ENCODE data around the gene STK17A. TPM values are rescaled to one million over a fixed set of nuclear protein-coding genes. Genes with fewer than 3 reads are reported as not detected.

Gene STK17A
- total RNA-seq, 1 donor from 2014 or later: 47.4 TPM

DNA sequence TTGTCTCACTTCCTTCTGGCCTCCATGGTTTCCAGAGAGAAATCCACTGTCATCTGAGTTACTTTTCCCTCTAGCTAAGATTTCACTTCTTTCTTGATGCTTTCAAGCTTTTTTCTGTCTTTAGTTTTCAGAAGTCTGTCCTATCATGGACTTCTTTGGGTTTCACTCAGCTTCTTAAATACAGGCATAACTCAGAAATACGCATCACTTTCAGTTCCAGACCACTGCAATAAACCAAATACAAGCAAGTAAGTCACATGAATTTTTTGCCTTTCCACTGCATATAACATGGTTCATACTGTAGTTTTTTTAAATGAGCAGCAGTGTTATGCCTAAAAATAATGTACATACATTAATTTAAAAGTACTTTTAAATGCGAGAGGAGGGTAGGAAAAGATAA lies 48.7 kb downstream of the STK17A start:
- intact Hi-C loops (cut with micrococcal nuclease): no loop called here

DNA sequence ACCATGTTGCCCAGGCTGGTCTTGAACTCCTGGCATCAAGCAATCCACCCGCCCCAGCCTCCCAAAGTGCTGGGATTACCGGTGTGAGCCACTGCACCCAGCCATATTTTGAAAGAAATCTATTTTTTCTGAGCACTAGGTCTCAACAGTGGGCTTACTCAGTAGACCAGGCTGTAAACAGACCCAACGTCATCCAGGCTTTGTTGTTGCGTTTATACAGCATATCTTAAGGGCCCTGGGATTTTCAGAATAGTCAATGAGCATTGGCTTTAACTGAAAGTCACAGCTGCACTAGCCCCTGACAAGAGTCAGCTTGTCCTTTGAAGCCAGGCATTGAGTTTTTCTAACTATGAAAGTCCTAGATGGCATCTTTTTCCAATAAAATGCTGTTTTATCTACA lies 49.8 kb downstream of the STK17A start:
- intact Hi-C loops (cut with micrococcal nuclease): no loop called here

DNA sequence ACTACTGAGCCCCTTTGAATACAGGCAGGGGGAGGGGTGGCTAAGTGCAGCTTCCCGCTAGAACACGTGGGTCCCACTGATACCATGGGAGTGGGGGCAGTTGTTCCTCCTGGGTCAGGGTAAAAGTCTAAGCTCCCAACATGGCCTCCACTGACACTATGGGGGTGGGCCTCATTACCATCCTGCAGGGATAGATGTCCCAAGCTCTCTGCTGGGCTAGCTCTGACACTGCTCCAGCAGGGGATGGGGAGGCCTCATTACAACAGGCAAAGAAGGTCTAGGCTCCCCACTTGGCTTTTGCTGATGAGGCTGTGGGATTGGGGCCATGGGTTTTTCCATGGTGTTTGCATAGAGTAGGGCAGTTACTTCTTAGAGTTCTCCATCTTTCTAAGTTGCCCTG lies 51.5 kb downstream of the STK17A start:
- intact Hi-C loops (cut with micrococcal nuclease): no loop called here

DNA sequence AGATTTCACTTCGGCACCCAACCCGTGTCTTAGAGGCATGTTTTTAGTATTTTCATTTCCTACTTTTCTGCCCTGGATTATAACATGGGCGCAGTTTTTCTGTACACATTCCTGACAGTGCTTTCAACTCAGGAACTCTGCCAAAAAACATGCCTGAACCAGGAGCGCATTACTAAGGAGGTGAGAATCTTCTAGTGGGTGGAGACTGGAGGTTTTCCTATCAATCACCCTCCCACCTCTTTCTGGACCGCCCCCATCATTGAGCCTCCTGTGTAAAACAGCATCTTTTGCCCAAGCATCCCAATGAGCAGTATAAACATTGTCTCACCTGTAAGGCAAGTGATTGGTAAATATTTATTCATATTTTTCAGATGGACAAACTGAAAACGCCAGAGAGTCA lies 53.2 kb downstream of the STK17A start:
- intact Hi-C loops (cut with micrococcal nuclease): no loop called here

DNA sequence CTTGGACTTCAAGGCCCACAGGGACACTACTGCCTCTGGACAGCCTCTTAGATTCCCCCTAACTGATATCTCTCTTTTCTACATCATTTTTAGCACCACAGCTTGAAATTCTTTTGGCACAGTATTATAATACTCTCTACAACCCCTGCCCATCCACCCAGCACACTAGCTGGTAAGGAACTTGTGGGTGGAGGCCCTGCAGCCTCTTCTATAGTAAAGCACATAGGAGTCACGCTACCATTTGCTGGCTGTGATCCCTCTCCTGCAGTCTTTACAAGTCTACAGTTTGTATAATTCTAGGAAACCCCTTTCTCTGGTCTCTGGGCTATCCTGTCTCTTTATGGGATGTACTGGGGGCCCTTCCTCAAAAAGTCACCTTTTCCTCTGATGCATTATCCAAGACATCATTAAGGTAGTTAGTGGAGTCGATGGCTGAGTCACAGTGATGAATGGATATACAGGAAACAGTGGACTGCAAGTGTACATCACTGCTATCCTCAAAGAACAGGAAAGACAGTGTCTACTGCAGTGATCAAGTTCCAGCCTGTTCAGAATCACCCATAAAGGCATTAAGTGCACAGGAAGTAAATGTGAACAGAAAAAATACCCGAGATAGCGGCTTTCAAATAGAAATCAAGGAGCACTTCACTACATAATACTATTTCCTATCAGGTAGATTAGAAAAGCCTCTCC lies 54.4 kb downstream of the STK17A start:
- intact Hi-C loops (cut with micrococcal nuclease): loop anchor here (1.0 kb wide), 1 partner anchor 12 kb away; no protein-coding TSS in a partner anchor

DNA sequence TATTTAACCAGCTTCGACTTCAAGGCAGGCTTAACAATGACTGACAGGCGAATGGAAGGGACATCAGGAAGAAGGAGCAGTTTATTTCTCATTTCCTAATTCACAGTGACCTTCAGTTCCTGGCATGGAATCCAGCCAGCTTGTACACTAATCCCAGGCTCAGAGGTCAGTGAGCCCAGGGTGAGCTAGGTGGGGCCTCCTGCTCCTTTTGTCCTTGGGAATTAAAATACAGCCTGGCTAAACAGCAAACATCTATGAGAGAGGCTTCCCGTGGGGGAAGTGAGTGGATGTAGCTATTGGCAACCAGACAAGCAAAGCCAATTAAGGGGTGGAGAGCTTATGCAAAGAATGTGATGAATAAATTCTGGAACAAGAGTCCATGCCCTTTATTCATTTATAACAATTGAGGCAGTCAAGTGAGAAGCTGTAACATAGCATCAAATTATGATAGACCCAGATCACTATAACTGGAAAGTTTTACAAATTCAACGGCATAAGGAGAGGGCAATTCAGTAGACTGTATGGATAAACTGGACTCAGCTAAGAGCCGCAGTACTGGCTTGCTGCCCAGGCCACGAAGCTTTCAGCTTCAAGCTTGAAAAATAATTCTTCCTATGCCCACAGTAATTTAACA lies 57.1 kb downstream of the STK17A start:
- intact Hi-C loops (cut with micrococcal nuclease): no loop called here

DNA sequence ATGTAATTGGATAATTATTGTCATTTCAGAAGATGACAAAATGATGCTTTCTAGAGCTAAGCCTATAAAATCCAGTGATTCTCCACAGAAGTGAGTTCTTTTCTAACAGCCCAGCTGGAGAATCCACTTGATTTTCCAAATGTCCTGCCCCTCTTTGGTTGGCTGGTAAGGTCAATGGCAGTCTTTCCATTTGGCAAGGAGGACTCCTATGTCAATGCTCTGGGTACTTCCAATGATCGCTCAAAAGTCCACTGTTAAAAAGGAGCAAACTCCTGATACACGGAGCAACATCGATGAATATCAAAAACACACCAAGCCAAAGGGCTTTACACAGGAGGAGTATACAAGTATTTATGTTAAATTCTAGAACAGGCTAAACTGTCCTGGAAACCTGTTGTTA lies 57.8 kb downstream of the STK17A start:
- intact Hi-C loops (cut with micrococcal nuclease): no loop called here

DNA sequence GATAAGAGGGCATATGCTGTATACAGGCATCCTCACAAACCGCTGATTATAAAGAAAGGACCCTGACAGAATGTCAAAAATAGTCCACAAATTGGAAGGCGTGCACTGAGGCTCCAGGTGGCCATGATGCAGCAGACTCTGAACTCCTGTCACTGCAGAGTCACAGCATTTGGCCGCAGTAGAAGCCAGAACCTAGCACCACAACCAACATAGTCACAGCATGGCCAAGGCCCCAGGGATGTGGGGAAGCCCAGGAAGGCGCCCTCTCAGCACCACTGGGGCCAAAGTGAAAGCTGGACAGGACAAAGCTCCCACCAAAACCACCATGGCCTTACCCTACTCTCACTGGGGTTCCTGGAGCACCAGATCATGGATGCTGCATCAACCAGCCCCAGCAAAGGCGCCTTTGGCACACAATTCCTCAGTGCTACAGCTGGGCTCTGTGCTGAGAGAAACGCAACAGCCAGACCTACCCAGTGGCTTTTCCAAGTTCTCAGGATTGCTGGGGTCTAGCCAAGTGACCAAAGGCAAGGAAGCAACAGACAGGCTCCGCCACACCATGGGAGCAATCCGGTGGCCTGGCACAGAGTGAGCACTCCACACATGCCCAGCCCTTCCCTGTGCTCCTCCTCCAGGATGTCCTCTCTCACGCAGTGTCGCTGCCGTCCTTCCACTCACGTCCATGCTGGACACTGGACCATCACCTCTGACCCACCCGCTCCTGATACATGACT lies 60.2 kb downstream of the STK17A start:
- intact Hi-C loops (cut with micrococcal nuclease): no loop called here

DNA sequence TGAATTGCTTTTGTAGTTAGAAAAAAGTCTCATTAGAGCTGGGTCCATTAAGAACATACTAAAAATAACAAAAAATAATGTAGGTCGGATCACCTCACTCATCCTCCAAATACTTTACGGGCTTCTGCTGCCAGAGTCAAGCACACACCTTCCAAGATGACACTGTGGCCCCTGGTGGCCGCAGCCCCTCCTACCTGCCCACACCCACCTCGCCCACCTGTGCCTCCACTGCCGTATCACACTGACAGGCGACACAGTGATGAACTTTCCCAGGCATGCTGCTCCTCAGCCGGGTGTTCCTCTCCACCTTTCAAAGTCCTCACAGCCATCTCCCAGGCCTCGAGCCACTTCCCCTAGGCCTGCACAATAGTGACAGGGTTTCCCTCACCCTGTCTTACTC lies 60.9 kb downstream of the STK17A start:
- intact Hi-C loops (cut with micrococcal nuclease): no loop called here

DNA sequence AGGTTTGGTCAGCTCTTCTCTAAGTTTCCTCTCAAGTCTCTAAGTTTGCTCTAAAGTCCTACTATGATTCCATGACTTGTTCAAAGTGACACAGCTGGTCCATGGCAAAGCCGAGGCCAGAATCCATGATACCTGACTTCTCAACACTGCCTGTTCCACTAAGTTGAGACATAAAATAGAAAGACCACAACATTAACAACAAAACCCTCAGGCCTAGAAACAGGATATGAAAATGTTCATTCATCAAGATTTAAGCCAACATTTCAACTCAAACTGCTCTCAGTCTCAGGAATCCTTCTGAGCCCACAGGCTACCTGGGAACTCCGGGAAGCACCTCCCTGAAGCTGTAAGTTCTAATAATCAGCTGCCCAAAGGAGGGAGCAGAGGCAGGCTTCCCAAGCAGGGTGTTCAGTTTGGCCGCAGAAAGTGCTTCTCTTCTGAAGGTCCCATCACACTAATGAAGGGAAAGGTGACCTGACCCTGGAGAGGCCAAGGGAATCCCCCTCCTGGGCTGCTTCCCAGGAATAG lies 62.9 kb downstream of the STK17A start:
- intact Hi-C loops (cut with micrococcal nuclease): no loop called here

DNA sequence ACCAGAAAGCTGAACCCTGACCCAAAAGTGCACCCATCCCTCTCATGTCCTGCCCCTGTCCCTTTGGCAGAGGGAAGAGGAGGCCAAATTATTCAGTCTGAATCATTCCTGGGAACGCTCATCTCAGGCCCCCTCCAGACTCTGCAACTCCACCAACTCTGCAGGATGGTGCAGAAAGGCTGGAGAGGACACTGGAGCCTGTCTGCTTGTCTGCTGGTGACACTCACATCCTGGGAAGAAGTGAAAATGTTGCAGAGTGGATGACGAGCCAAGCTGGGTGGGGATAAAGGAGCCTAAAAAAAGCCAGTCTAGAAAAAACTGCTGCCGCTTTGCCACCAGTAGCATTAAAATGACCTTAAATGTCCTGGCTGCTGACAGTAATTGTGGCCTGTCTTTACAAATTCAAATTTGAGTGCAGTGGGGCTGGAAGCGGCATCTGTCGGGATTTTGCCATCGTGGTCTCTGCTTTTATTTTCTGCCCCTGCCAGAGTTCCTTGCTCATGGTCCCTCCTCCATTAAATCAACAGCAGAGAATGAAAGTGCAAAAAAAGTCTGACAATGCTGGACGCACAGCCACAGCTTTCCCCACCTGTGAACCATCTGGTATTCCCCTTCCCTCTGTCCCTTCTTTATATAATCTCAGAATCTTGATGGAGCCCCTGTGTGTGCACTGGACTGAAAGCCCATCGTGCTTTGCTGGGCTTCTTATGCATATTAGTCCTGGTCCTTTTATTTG lies 63.9 kb downstream of the STK17A start:
- intact Hi-C loops (cut with micrococcal nuclease): no loop called here

DNA sequence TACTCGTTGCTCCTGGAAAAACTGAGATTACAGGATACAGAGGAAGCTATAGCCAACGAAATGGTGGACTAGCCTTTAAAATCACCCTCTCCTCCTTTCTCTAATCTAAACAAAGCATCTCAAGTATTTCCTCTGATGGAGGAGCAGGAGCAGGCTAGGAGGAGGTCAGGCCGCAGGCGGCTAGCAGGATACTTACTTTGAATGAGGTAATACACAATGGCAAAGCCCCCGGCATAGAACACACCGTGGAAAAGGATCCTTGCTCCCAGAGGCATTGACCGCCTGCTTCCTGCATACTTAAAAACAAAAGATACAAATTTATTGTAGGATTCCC lies 64.4 kb downstream of the STK17A start:
- intact Hi-C loops (cut with micrococcal nuclease): no loop called here

DNA sequence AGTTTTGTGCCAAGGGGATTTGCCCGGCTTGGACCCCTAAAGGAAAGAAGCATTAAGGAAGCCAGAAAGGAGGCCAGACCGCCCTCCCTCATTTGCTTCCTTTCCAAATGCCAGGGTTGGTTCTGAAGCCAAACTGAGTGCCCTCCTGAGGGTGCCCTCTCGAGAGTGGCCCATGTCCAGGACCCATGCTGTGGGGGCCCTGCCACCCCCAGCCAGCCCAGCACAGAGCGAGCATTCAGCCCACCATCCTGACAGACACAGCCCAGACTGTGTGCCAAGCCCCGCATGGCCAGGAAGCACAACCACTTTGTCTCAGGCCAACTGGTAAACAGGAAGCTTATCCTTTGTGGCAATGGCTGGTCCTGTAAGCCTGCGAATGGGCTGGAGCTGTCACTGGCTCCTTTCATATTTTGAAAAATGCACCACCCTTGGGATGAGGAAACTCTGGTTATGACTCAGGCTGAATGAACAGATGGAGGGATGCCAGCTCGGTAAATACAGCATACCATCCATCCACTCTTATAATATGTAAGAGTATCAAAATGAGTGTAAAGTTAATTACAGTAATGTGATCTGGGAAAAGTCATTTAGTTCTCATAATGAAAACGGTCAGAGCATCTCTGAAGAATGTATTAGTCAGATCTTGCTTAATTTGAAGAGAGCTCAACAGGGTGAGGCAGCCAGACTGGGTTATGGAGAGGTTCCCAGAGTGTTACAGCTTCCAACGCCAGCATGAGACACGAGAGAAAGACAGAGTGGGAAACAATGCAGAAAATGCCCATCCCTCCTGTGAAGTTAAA lies 65.0 kb downstream of the STK17A start:
- intact Hi-C loops (cut with micrococcal nuclease): loop anchor here (2.0 kb wide), 2 partner anchors 23 to 31 kb away; no protein-coding TSS in a partner anchor

DNA sequence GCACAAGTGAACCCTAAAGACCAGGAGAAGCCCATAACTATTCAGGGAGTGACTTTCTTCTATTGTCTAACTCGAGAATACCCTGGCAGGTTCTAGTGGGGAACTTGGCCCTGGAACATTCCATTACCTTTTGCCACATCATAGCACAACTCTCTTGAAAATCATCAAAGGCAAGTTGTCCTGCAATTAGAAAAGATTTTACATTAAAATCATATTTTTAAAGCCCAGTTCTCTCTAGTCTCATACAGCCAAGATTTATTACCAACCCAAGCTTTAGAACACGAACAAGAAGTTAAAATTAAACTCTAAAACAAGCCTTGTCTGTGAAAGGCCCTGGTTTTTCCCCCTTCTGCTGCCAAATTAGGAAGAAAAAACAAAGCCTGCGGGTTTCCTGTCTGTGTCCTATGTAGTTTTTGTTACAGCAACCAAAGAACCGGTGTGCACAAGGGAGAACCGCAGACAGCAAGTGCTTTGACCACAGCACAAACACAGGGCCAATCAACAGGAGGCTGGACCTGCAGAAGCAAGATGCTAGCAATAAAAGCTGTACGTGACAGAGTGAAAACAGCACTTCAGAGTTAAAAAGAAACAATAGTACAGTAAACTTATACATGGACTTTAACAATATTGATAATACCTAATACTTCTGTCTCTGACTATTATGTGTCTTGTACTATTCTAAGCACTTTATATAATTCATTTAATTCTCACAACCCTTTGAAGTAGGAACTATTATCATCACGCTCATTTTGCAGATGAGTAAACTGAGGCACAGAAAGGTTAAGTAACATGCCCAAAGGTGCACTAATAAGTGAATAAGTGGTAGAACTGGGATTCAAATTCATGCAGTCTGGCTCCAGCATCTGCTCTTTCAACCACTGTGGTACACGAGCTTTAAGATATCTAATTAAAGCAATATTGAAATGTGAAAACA lies 65.8 kb downstream of the STK17A start:
- intact Hi-C loops (cut with micrococcal nuclease): loop anchor here (1.0 to 2.0 kb wide), 5 partner anchors 11 to 62 kb away; no protein-coding TSS in a partner anchor

DNA sequence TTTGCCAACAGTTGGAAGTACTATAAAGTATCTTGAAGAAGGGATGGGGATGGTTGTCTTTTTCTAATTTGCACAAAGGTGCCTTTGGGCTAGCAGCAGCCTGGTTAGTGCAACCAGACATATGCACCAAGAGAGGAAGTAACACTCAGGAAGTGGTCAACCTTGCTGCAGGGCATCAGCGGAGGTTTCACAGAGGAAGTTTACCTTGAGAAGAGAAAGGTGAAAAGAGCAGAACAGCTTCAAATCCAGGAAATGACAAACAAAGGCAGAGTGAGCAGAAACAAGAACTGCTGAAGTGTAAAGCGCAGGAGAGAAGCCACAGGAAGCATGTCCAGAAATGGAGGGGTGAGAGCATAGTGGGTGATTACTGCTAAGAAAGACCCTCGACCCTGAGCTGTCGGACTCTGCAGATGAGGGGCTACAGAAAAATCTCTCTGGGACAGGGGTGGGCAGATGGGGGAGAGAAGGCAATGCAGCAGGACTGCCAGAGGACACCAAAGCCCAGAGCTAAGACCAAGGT lies 66.9 kb downstream of the STK17A start:
- intact Hi-C loops (cut with micrococcal nuclease): loop anchor here (1.0 to 2.0 kb wide), 5 partner anchors 13 to 64 kb away; no protein-coding TSS in a partner anchor

DNA sequence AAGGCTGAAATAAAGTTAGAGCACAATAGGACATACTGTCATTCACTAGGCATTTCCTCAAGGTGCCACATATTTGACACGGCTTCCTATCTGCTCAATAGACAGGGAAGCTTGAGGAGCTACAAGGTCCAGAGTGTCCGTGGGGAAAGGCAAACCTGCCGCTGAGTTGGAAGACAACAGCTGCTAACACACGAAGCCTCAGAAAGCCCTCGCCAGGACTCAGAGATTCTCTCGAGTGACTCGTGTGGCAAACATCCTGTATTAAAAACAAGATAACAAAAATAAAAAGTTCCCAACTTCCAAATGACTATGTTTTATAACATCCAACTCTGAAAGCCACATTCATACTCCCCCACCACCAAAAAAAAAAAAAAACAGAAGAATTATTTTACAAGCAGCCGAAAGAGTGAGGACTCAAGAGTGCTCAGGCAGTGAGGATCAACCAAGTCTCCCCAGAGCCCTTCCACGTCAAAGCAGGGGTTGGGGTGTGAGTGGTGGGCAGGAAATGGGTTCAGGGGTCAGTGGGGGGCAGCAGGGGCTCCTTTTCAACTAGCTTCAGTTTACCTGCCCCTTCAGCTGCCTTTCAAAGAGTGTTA lies 67.6 kb downstream of the STK17A start:
- intact Hi-C loops (cut with micrococcal nuclease): loop anchor here (1.0 kb wide), 1 partner anchor 9 kb away; no protein-coding TSS in a partner anchor

DNA sequence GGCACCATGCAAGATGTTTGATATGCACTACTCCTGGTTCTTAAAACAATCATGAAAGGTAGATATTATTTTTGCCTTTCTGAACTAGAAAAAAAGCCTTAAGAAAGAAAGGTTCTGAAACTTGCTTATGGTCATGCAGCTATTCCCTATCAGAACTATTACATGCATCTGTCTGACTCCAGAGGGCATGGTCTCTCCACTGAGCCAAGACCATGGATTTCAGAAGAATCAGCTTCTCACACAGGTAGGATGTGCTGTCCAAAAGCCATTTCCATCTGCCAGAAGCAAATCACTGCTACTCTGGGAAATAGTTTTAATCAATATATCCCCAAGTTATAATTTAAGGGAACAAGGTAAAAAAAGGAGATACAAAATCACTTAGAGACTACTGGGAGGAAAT lies 69.5 kb downstream of the STK17A start:
- intact Hi-C loops (cut with micrococcal nuclease): no loop called here

DNA sequence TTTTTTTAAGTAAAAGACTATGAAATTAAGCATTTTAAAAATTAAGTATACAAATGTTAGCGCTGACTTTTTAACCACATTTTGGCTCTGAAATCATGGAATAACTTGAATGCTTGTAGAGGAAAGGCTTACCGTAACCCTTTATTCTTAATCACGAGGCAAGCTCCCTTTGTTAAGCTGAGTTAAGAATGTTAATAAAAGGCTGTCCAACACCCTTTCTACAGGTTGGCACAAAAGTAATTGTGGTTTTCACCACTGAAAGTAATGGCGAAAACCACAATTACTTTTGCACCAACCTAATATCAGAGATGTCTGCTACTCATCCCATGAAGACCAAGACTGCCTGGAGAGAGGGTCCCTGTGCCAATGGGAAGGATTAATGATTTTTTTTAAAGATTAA lies 70.6 kb downstream of the STK17A start:
- intact Hi-C loops (cut with micrococcal nuclease): no loop called here

All from T-helper 2 cell treated with Interferon-gamma antibody and Interleukin-4, amounts not matched to agents 100 ng/mL and 5 ng/mL, for 36 hours (primary cell).